Stimulated activated CD4-positive, alpha-beta T cell treated with anti-CD3 and anti-CD28 coated beads, Interleukin-15, amount 100 ng/mL, for 24 hours (primary cell): Measurements from ENCODE around the gene SLC24A3.

ENCODE experiments used
- DNase-seq: peaks from one replicate; pipeline ENCODE4 v3.0.0-alpha.2; 2020

The SLC24A3 gene

GRCh38 chr20:19272976-19273654 lies 60.7 kb downstream of the SLC24A3 start:
- no peak for DNase-seq

DNA sequence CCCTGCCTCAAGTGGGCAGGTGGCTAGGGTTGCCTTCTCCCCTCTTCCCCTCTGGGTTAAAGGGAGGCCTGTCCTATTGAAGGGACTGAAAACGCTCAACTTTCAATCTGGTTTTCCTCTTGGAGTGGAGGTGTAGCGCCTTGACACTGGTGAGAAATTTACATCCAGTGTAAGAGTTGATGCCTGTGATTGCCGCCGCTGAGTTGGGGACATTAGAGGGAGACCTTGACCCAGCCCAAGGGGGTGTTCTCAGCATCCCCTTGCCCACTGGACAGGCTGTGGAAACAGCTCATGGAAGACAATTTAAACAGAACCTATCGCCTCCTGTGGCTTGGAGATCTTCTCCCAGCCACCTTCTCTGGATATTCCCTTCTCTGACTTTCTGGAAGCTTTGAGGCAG lies 61.6 kb downstream of the SLC24A3 start:
- no peak for DNase-seq

DNA sequence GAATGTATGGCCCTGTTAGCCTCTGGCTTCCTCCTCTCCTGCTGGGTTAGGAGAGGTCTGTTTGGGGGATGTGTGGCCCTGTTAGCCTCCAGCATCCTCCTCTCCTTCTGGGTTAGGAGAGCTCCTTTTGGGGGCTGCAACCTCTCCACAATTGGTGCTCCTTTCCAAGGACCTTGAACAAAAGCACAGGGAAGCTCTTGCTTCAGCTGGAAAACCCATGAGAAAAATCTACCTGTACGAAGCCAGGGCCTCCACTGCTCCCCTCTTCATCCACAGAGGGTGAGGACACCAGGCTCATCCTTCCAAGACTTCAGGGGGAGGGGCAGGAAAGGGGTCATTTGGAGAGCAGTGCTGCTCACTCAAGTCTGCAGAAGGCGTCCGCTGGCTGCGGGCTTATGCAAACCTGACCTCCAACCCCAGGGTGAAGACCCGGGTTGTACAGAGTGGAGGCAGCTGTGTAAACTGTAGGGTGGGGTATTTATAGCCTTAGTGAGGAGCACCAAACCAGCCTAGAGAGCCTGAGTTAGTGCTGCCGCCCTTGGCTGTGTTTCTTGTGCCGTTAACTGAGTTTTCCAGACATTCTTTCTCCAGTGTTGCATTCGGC lies 62.1 kb downstream of the SLC24A3 start:
- no peak for DNase-seq

DNA sequence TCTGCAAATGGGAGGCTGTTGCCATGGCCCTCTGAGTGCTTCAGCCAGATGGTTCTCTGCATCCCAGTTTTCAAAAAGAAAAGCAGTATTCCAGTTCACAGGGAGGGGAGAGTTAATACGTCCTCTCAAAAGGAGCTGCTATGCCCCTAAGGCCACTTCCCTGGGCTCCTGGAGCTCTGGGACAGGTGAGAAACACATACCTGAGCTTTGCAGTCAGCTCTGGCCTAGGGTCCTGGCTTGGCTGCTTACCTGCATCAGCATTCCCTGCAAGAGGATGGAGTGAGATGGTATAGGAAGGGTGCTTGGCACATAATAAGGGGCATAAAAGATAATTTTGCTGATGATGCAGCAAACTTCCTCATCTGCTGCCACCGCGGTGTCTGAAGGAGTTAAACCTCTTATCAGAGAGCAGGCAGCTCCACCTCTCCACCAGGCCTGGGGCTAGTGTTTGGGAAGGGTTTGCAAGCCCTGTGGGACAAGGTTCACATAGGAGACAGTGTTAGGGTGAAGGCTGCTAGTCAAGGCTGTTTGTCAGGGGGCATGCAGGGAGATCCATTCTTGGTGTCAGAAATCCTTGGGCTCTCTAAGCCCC lies 62.7 kb downstream of the SLC24A3 start:
- no peak for DNase-seq

DNA sequence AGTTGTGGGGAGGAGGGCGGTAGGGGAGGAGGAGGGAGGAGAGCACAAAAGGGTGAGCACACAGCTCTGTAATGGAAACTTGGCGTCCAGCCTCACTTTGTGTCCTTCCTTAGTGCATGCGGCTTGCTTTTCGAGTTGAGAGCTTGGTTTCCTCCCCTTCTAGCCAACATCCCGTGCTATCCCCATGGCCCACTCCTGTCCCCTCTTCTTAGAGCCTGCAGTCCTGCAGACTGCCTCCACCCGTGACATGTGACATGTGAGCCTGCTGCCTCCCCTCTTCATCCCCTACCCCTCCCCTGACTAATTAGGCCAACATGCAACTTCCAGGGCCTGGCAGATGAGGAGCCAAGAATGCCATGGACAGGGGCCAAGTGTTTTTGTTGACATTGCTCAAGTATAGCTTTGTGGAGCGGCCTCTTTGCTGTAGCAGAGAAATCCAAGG lies 63.2 kb downstream of the SLC24A3 start:
- DNase-seq: no peak

- DNase-seq: no peak
These were observed 64.9 kb downstream of the SLC24A3 start for GRCh38 chr20:19277381-19277780.

- DNase-seq: no peak
These were observed 71.1 kb downstream of the SLC24A3 start for GRCh38 chr20:19283490-19284025.

DNA sequence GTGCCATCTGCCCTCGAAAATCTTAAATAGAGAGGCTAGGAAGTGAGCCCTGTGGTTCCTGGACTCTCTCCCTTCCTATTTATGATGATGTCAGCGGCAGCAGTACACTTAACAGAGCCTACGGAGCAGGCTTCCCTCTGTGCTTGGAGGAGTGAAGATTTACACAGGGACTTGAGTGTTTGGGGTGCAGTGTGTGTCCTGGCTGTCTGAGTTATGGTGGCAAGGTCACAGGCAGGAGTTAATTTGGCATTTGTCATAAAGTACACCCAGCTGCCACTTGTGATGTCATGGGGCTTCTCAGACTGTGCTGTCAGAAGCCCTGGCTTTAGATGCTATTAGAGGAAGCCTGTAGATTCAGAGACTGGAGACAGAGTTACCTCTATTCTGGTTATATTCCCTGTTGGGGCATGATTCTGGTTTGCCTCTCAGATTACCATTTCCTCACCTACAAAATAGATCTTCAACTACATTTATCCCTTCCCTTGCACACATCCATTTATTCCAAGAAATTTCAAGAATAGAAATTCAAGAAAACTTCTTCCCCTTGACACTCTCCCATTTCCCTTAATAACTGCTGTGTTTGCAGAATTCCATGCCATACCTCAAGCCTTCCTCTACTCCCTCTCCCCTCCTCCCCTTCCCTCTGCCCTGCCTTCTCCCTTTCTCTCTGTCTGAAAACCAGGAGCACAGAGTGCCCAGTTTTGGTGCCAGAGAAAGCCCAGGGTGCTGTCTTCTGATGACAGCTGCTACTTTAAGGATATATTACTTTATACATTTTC lies 72.1 kb downstream of the SLC24A3 start:
- DNase-seq: no peak

DNA sequence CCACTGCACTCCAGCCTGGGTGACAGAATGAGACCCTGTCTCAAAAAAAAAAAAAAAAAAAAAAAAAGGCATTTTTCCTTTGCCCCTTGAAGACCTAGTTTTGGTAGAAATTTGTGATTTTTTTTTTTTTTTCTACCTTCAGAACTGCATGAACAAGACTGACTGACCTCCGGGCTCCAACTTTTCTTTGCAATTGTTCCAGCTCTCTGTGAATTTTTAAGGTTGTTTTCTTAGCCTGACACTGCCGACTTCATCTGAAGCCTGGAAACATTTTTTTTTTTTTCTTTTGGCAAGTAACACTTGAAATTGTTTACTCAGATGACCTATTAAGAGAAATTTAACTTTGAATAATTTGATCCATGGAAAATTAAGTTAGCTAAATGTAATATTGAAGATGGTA lies 73.0 kb downstream of the SLC24A3 start:
- DNase-seq: no peak

GRCh38 chr20:19288061-19288460 lies 75.6 kb downstream of the SLC24A3 start:
- no peak for DNase-seq

- no peak for DNase-seq
These were observed 76.2 kb downstream of the SLC24A3 start for GRCh38 chr20:19288636-19289035.

DNA sequence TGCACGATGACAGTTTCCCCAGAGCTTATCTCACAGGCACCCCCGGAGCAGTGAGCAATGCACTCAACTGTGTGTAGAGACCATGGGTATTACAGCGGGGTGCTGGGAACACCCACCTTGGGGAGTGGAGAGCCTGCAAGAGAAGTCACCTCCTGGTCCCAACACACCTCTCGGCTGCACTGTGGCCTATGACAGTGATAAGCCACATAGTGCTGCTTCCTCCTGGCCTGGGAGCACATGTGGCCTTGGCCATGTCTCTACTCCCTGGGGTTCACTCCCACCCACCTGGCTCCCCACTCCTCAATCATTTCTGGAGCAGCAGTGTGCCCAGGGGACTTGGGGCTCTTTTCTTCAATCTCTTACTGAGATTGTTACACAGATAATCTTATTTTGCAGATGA lies 77.0 kb downstream of the SLC24A3 start:
- DNase-seq: no peak

GRCh38 chr20:19291024-19291817 lies 78.8 kb downstream of the SLC24A3 start:
- DNase-seq: no peak

DNA sequence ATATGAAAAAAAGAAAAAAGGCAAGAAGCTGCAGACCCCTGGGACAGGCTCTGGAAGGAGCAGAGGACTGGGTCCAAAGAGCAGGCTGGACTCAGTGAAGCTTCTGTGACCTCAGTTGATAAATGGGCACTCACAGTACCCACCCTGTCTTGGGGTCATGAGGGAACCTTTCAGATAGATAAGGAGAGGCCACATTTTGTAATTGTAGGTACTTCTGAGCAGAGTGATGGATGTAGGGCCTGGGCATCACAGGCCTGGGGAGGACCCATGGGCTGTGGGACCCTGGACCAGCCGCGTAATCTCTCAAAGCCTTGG lies 79.3 kb downstream of the SLC24A3 start:
- DNase-seq: no peak

- DNase-seq: no peak
These were observed 79.8 kb downstream of the SLC24A3 start for GRCh38 chr20:19292254-19292653.

- DNase-seq: no peak
These were observed 82.6 kb downstream of the SLC24A3 start for GRCh38 chr20:19295076-19295475.

GRCh38 chr20:19298652-19299051 lies 86.2 kb downstream of the SLC24A3 start:
- DNase-seq: no peak

GRCh38 chr20:19300395-19300794 lies 88.0 kb downstream of the SLC24A3 start:
- DNase-seq: no peak

DNA sequence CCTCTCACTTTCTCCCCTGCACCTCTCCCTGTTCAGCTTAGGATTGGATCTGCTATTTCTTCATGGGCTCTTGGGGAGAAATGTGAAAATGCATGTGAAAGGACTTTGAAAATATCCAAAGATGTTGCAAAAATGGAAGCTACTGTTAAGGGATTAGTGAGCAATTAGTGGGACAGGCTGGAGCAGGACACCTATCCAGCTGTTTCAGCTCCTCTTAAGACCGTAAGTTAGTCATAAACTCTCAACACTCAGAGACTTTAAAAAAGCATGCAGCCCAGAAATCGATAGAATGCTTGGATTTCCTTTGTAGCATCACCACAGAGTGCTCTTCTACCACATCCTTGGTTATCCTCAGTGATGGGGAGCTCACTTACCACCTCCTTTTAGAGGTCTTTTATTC lies 88.7 kb downstream of the SLC24A3 start:
- no peak for DNase-seq

- no peak for DNase-seq
These were observed 89.4 kb downstream of the SLC24A3 start for GRCh38 chr20:19301843-19302242.

GRCh38 chr20:19302714-19303113 lies 90.3 kb downstream of the SLC24A3 start:
- no peak for DNase-seq

- no peak for DNase-seq
These were observed 91.9 kb downstream of the SLC24A3 start for GRCh38 chr20:19304389-19304788.
